ENCODE measurements around the gene POLR2J.
"Not testable (repeated sequence)": the region's sequence is repeated elsewhere in the genome, so short reads cannot be mapped to it uniquely, and the experiment has no call there.

POLR2J gene

GRCh38 chr7:102511860-102512522 lies 33.3 kb upstream of the POLR2J start:
- not testable (repeated sequence) for H3K9me3 ChIP-seq (ENCODE audit: control insufficient read depth, low read depth, low read length); H3K27ac ChIP-seq (ENCODE audit: low read length); H3K9ac ChIP-seq (ENCODE audit: low read length); H3K4me1 ChIP-seq (ENCODE audit: control insufficient read depth, low read depth, low read length); H3K27me3 ChIP-seq (ENCODE audit: control insufficient read depth, insufficient read depth, low read length); H3K4me3 ChIP-seq (ENCODE audit: low read length); H3K36me3 ChIP-seq (ENCODE audit: control insufficient read depth, low read depth, low read length)

DNA sequence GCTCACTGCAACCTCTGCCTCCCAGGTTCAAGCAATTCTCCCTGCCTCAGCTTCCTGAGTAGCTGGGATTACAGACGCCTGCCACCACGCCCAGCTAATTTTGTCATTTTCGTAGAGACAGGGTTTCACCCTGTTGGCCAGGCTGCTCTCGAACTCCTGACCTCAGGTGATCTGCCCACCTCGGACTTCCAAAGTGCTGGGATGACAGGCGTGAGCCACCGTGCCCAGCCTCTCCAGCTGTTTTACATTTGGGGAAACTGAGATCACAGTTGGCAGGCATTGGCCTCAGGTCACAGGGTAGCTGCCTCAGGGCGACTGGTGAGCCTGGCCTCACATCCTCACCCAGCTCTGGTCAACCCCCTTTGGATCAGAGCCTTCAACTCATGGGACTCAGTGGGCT lies 31.9 kb upstream of the POLR2J start:
- H3K9me3 ChIP-seq (ENCODE audit: control insufficient read depth, low read depth, low read length); H3K27ac ChIP-seq (ENCODE audit: low read length); H3K9ac ChIP-seq (ENCODE audit: low read length); H3K36me3 ChIP-seq (ENCODE audit: control insufficient read depth, low read depth, low read length); H3K4me3 ChIP-seq (ENCODE audit: low read length); H3K27me3 ChIP-seq (ENCODE audit: control insufficient read depth, insufficient read depth, low read length); H3K4me1 ChIP-seq (ENCODE audit: control insufficient read depth, low read depth, low read length): not testable (repeated sequence)

DNA sequence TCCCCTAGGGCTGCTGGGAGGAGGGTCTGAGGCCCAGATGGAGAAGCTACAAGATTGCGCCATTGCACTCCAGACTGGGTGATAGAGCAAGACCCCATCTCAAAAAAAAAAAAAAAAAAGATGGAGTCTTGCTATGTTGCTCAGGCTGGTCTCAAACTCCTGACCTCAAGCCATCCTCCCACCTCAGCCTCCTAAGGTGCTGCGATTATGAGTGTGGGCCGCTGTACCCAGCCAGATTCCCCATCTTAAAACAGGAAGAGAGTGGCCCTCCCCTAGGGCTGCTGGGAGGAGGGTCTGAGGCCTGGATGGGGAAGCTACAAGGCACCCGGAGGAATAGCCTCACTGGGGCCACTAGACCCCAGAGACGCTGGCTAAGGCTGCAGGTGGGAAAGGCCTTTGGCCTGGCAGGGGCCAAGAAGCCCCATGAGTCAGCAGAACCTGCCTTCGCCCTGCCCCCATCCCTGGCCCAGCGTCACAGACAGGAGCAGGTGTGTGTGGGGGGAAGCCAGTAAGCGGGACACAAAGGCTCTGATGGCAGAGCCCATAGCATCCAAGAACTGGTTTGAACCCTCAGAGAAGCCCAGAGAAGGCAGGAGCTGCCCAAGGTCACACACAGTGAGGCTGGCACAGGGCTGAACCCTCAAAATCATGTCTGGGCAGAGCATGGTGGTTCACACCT lies 28.8 kb upstream of the POLR2J start:
- H3K36me3 ChIP-seq (ENCODE audit: control insufficient read depth, low read depth, low read length); H3K27me3 ChIP-seq (ENCODE audit: control insufficient read depth, insufficient read depth, low read length); H3K9ac ChIP-seq (ENCODE audit: low read length); H3K4me1 ChIP-seq (ENCODE audit: control insufficient read depth, low read depth, low read length); H3K27ac ChIP-seq (ENCODE audit: low read length); H3K4me3 ChIP-seq (ENCODE audit: low read length); H3K9me3 ChIP-seq (ENCODE audit: control insufficient read depth, low read depth, low read length): not testable (repeated sequence)

GRCh38 chr7:102505298-102506185 lies 26.8 kb upstream of the POLR2J start:
- not testable (repeated sequence) for H3K9ac ChIP-seq (ENCODE audit: low read length); H3K4me1 ChIP-seq (ENCODE audit: control insufficient read depth, low read depth, low read length); H3K4me3 ChIP-seq (ENCODE audit: low read length); H3K9me3 ChIP-seq (ENCODE audit: control insufficient read depth, low read depth, low read length); H3K27ac ChIP-seq (ENCODE audit: low read length); H3K36me3 ChIP-seq (ENCODE audit: control insufficient read depth, low read depth, low read length); H3K27me3 ChIP-seq (ENCODE audit: control insufficient read depth, insufficient read depth, low read length)

GRCh38 chr7:102503141-102503540 lies 24.4 kb upstream of the POLR2J start:
- not testable (repeated sequence) for H3K36me3 ChIP-seq (ENCODE audit: control insufficient read depth, low read depth, low read length); H3K9ac ChIP-seq (ENCODE audit: low read length); H3K9me3 ChIP-seq (ENCODE audit: control insufficient read depth, low read depth, low read length); H3K4me1 ChIP-seq (ENCODE audit: control insufficient read depth, low read depth, low read length); H3K27ac ChIP-seq (ENCODE audit: low read length); H3K4me3 ChIP-seq (ENCODE audit: low read length); H3K27me3 ChIP-seq (ENCODE audit: control insufficient read depth, insufficient read depth, low read length)

GRCh38 chr7:102498321-102498720 lies 19.6 kb upstream of the POLR2J start:
- H3K4me1 ChIP-seq (ENCODE audit: control insufficient read depth, low read depth, low read length); H3K27ac ChIP-seq (ENCODE audit: low read length); H3K9ac ChIP-seq (ENCODE audit: low read length); H3K4me3 ChIP-seq (ENCODE audit: low read length); H3K9me3 ChIP-seq (ENCODE audit: control insufficient read depth, low read depth, low read length); H3K27me3 ChIP-seq (ENCODE audit: control insufficient read depth, insufficient read depth, low read length); H3K36me3 ChIP-seq (ENCODE audit: control insufficient read depth, low read depth, low read length): not testable (repeated sequence)

DNA sequence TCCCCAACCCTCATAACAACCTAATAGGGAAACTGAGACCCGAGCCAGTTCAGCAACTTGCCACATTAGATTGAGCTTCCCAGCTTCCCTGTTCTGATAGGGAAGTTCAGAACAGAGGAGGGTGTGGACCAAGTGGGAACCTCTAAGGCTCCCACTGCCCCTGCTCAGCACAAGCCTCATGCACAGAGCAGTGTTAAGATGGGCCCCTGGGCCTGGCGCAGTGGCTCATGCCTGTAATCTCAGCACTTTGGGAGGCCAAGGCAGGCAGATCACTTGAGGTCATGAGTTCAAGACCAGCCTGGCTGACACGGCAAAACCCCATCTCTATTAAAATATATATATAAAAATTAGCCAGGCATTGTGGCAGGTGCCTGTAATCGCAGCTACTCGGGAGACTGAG lies 18.6 kb upstream of the POLR2J start:
- not testable (repeated sequence) for H3K4me1 ChIP-seq (ENCODE audit: control insufficient read depth, low read depth, low read length); H3K36me3 ChIP-seq (ENCODE audit: control insufficient read depth, low read depth, low read length); H3K9ac ChIP-seq (ENCODE audit: low read length); H3K9me3 ChIP-seq (ENCODE audit: control insufficient read depth, low read depth, low read length); H3K27ac ChIP-seq (ENCODE audit: low read length); H3K4me3 ChIP-seq (ENCODE audit: low read length); H3K27me3 ChIP-seq (ENCODE audit: control insufficient read depth, insufficient read depth, low read length)

DNA sequence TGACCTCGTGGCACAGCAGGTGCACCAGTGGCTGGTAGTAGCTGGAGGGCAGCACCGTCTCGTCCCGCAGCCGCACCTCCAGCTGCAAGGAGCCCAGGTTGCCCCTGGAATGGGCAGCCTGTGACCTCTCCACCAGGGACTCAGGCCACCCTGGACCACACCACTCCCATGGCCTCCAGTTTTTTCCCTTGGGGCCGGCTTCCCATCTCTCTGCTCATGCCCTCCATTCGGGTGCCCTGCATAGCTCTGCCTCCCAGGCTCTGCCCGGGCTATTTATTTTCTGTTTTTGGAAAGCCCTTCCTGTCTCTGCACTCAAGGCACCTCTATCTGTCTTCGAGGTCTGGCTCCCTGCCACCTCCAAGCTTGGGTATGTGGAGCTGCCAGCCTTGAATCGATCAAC lies 18.1 kb upstream of the POLR2J start:
- not testable (repeated sequence) for H3K9ac ChIP-seq (ENCODE audit: low read length); H3K27ac ChIP-seq (ENCODE audit: low read length); H3K4me3 ChIP-seq (ENCODE audit: low read length); H3K27me3 ChIP-seq (ENCODE audit: control insufficient read depth, insufficient read depth, low read length); H3K9me3 ChIP-seq (ENCODE audit: control insufficient read depth, low read depth, low read length); H3K4me1 ChIP-seq (ENCODE audit: control insufficient read depth, low read depth, low read length); H3K36me3 ChIP-seq (ENCODE audit: control insufficient read depth, low read depth, low read length)

GRCh38 chr7:102494473-102495149 lies 15.9 kb upstream of the POLR2J start:
- not testable (repeated sequence) for H3K9ac ChIP-seq (ENCODE audit: low read length); H3K36me3 ChIP-seq (ENCODE audit: control insufficient read depth, low read depth, low read length); H3K27ac ChIP-seq (ENCODE audit: low read length); H3K9me3 ChIP-seq (ENCODE audit: control insufficient read depth, low read depth, low read length); H3K4me3 ChIP-seq (ENCODE audit: low read length); H3K4me1 ChIP-seq (ENCODE audit: control insufficient read depth, low read depth, low read length); H3K27me3 ChIP-seq (ENCODE audit: control insufficient read depth, insufficient read depth, low read length)

DNA sequence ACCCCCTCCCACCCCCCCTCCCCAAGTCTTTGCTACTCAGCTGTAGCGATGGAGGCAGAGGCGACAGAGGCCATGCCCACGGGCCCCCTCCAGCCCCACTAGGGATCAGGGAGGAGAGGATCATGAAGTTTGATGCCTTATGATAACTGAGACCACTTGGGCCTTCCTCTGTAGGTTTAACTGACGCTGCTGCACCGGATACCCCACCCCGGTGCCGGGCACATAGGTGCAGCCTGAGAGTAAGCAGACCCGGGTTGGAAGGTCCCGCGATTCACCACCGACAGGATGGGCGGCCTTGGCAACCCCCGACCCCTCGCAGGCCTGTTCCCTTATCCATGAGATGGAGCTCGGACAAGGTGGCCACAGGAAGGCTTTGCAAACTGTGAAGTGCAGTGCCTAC lies 15.3 kb upstream of the POLR2J start:
- not testable (repeated sequence) for H3K27ac ChIP-seq (ENCODE audit: low read length); H3K4me3 ChIP-seq (ENCODE audit: low read length); H3K9ac ChIP-seq (ENCODE audit: low read length)

DNA sequence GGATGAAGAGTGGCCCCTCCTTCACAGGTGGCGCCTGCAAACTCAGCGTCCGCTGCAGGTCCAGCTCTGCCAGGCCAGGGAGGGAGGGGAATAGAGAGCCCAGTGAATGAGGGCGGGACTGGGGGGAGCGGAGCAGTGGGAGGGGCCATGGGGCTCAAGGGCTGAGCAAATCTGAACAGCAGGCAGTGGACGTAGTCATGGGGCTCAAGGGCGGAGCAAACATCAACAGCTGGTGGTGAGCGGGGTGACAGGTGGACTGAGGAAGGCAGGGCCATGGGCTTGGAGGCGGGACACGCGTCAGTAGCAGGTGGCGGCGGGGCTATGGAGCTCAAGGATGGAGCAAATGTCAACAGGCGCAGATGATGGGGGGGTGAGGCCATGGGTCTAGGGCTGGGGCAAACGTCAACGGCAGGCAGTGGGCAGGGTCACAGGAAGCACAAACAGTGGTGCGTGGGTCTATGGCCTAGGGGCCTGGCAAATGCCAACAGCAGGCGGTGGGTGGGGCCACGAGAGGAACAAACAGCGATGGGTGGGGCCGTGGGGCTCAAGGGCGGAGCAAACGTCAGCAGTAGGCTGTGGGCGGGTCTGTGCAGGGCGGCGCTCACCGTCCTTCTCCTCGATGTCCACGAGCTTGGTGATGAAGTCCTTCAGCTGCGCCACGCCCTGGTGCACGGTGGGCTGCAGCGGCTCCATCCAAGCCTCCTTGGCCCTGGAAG lies 14.7 kb upstream of the POLR2J start:
- not testable (repeated sequence) for H3K4me1 ChIP-seq (ENCODE audit: control insufficient read depth, low read depth, low read length); H3K27ac ChIP-seq (ENCODE audit: low read length); H3K9ac ChIP-seq (ENCODE audit: low read length); H3K27me3 ChIP-seq (ENCODE audit: control insufficient read depth, insufficient read depth, low read length); H3K36me3 ChIP-seq (ENCODE audit: control insufficient read depth, low read depth, low read length); H3K9me3 ChIP-seq (ENCODE audit: control insufficient read depth, low read depth, low read length); H3K4me3 ChIP-seq (ENCODE audit: low read length)

More for the DNA sequence above, 15.3 kb upstream of the POLR2J start:
- not testable (repeated sequence) for H3K4me1 ChIP-seq (ENCODE audit: control insufficient read depth, low read depth, low read length); H3K27me3 ChIP-seq (ENCODE audit: control insufficient read depth, insufficient read depth, low read length); H3K36me3 ChIP-seq (ENCODE audit: control insufficient read depth, low read depth, low read length); H3K9me3 ChIP-seq (ENCODE audit: control insufficient read depth, low read depth, low read length)

All from iPS-18a (cell line).